Measurements from ENCODE around the gene MYL2. TPM values are rescaled to one million over a fixed set of nuclear protein-coding genes. Genes with fewer than 3 reads are reported as not detected.

MYL2 gene
- total and polyA plus RNA-seq, 2 donors (not counting 1 experiment from before 2014, with no cell fraction given), result 0.18 to 0.39 TPM

- WGBS (ENCODE audit: insufficient coverage), result 50% methylated on average over 10 of the region's 11 CpGs
- Histone ChIP-seq H3K79me2 (ENCODE audit: control insufficient read depth, insufficient read depth, low read length) (no peaks in the 10 kb centered on the region), H3K9me3 (ENCODE audit: control extremely low read depth in 1 of 3, control insufficient read depth in 2 of 3, insufficient read depth in 1 of 3, low read length in 2 of 3) (no peaks in the 10 kb centered on the region), H3K27ac (ENCODE audit: low read length in 2 of 2) (no peak overlapping the region), H2AFZ (ENCODE audit: insufficient read depth, low read depth, low read length, poor library complexity, severe bottlenecking) (no peak overlapping the region), H3K4me2 (replicated peaks; ENCODE audit: low read depth, low read length, poor library complexity, severe bottlenecking) (no peak overlapping the region), H4K20me1 (ENCODE audit: control insufficient read depth, insufficient read depth, low read length, poor library complexity, severe bottlenecking) (no peaks in the 10 kb centered on the region), H3K4me1 (ENCODE audit: control insufficient read depth in 2 of 2, insufficient read depth in 2 of 2, low read length in 2 of 2) (peaks cover under 1 to 3% of the 10 kb centered on the region in 2 donors), H3K36me3 (replicated peaks in 1 of 2; ENCODE audit: control extremely low read depth in 1 of 2, control insufficient read depth in 1 of 2, extremely low read depth in 1 of 2, insufficient read depth in 2 of 2, low read length in 1 of 2) (no peaks in the 10 kb centered on the region), H3K27me3 (replicated peaks in 1 of 4; ENCODE audit: control extremely low read depth in 1 of 4, control insufficient read depth in 3 of 4, insufficient read depth in 4 of 4, low read length in 3 of 4) (peaks cover 0 to 11% (median 0%) of the 10 kb centered on the region in 4 experiments), H3K9ac (ENCODE audit: low read length) (no peak overlapping the region), H3K4me3 (ENCODE audit: control extremely low read depth in 1 of 5, extremely low read depth in 1 of 5, insufficient read depth in 1 of 5, low read depth in 2 of 5, low read length in 4 of 5) (no peak overlapping the region)
- Mint-ChIP-seq H3K4me3 (no peak overlapping the region), H3K9me3 (ENCODE audit: insufficient read depth) (no peaks in the 10 kb centered on the region), H3K4me1 (peaks cover 2% of the 10 kb centered on the region), H3K27ac (no peak overlapping the region), H3K27me3 (peaks cover 16% of the 10 kb centered on the region)
- POLR2A ChIA-PET, result no interaction called here
- DNase-seq, result no peak
- TF ChIP-seq EZH2 (IDR thresholded peaks at IDR 0.05; ENCODE audit: borderline replicate concordance, insufficient read depth, low read depth, low read length, poor library complexity, severe bottlenecking), result no peak
- TF ChIP-seq CTCF (IDR thresholded peaks at IDR 0.05), result no peak
- CTCF ChIA-PET, result interaction anchor here (1.0 kb wide), 1 partner anchor 36 kb away, joined by 3 read pairs; no protein-coding TSS in a partner anchor
- intact Hi-C loops (cut with micrococcal nuclease), result no loop called here
- ATAC-seq (ENCODE audit: low read depth), result no peak
These were observed 11.7 kb upstream of the MYL2 start for GRCh38 chr12:110932046-110932445.

- no peaks in the 10 kb centered on the region for H3K4me1 ChIP-seq (ENCODE audit: control insufficient read depth in 2 of 2, insufficient read depth in 2 of 2, low read length in 2 of 2)
- intact Hi-C loops (cut with micrococcal nuclease), result no loop called here
These were observed 10.9 kb upstream of the MYL2 start for GRCh38 chr12:110931315-110931728.

More at GRCh38 chr12:110931315-110931728, 10.9 kb upstream of the MYL2 start:
- H3K9ac ChIP-seq (ENCODE audit: low read length), result no peak overlapping the region
- no peaks in the 10 kb centered on the region for H3K79me2 ChIP-seq (ENCODE audit: control insufficient read depth, insufficient read depth, low read length)
- no peaks in the 10 kb centered on the region for H3K9me3 ChIP-seq (ENCODE audit: control extremely low read depth in 1 of 3, control insufficient read depth in 2 of 3, insufficient read depth in 1 of 3, low read length in 2 of 3)
- CTCF ChIA-PET, result no interaction called here
- H3K27me3 Mint-ChIP-seq, result peaks cover 11% of the 10 kb centered on the region
- no peak overlapping the region for H3K4me3 Mint-ChIP-seq
- no peaks in the 10 kb centered on the region for H4K20me1 ChIP-seq (ENCODE audit: control insufficient read depth, insufficient read depth, low read length, poor library complexity, severe bottlenecking)
- H3K4me2 ChIP-seq (replicated peaks; ENCODE audit: low read depth, low read length, poor library complexity, severe bottlenecking), result no peak overlapping the region
- no peak for TF ChIP-seq EZH2 (IDR thresholded peaks at IDR 0.05; ENCODE audit: borderline replicate concordance, insufficient read depth, low read depth, low read length, poor library complexity, severe bottlenecking)
- no peak for TF ChIP-seq CTCF (IDR thresholded peaks at IDR 0.05)
- H3K36me3 ChIP-seq (replicated peaks in 1 of 2; ENCODE audit: control extremely low read depth in 1 of 2, control insufficient read depth in 1 of 2, extremely low read depth in 1 of 2, insufficient read depth in 2 of 2, low read length in 1 of 2), result no peaks in the 10 kb centered on the region
- ATAC-seq (ENCODE audit: low read depth) (no peak), DNase-seq (no peak)
- peaks cover 0 to 5% (median 0%) of the 10 kb centered on the region in 4 experiments for H3K27me3 ChIP-seq (replicated peaks in 1 of 4; ENCODE audit: control extremely low read depth in 1 of 4, control insufficient read depth in 3 of 4, insufficient read depth in 4 of 4, low read length in 3 of 4)
- no peak overlapping the region for H3K27ac Mint-ChIP-seq
- no peaks in the 10 kb centered on the region for H3K9me3 Mint-ChIP-seq (ENCODE audit: insufficient read depth)
- POLR2A ChIA-PET, result no interaction called here
- H2AFZ ChIP-seq (ENCODE audit: insufficient read depth, low read depth, low read length, poor library complexity, severe bottlenecking), result no peak overlapping the region
- no peaks in the 10 kb centered on the region for H3K4me1 Mint-ChIP-seq
- H3K4me3 ChIP-seq (ENCODE audit: control extremely low read depth in 1 of 5, extremely low read depth in 1 of 5, insufficient read depth in 1 of 5, low read depth in 2 of 5, low read length in 4 of 5), result no peak overlapping the region
- no peak overlapping the region for H3K27ac ChIP-seq (ENCODE audit: low read length in 2 of 2)
- 90% methylated on average over 16 of the region's 16 CpGs for WGBS (ENCODE audit: insufficient coverage)

Data from B cell (primary cell).